HG03196 (cell line): ENCODE measurements around the gene GSTP1.
A peak's percentile ranks its signal among the peaks of the same experiment; 100 is the strongest.
"Not testable (repeated sequence)": the region's sequence is repeated elsewhere in the genome, so short reads cannot be mapped to it uniquely, and the experiment has no call there.

Source experiments
- ATAC-seq: cut with Tn5 transposase; IDR thresholded peaks from one replicate; pipeline ENCODE4 v1.9.1; 2021; ENCODE audit not compliant: unreplicated experiment

Gene GSTP1

GRCh38 chr11:67562963-67563704, 20.5 kb upstream of the GSTP1 start:
- no peak for ATAC-seq

- not testable (repeated sequence) for ATAC-seq
Observed at GRCh38 chr11:67563705-67564114, 19.9 kb upstream of the GSTP1 start.

- ATAC-seq = no peak
Observed at GRCh38 chr11:67564230-67564629, 19.4 kb upstream of the GSTP1 start.

- no peak for ATAC-seq
Observed at GRCh38 chr11:67571443-67571842, 12.2 kb upstream of the GSTP1 start.

GRCh38 chr11:67572305-67572704, 11.3 kb upstream of the GSTP1 start:
- no peak for ATAC-seq

GRCh38 chr11:67572747-67573419, 10.7 kb upstream of the GSTP1 start:
- no peak for ATAC-seq

- ATAC-seq = no peak
Observed at GRCh38 chr11:67574938-67575337, 8.7 kb upstream of the GSTP1 start.

GRCh38 chr11:67576735-67577475, 6.7 kb upstream of the GSTP1 start:
- no peak for ATAC-seq

- ATAC-seq = no peak
Observed at GRCh38 chr11:67577951-67578350, 5.7 kb upstream of the GSTP1 start.

GRCh38 chr11:67581469-67581868, 2.1 kb upstream of the GSTP1 start:
- no peak for ATAC-seq

- ATAC-seq = no peak
Observed at GRCh38 chr11:67582011-67582410, 1.6 kb upstream of the GSTP1 start.

- ATAC-seq = no peak
Observed at GRCh38 chr11:67584205-67584880, 731 bp downstream of the GSTP1 start.

GRCh38 chr11:67584881-67585873, 1.6 kb downstream of the GSTP1 start:
- ATAC-seq = no peak

- no peak for ATAC-seq
Observed at GRCh38 chr11:67585911-67586310, 2.3 kb downstream of the GSTP1 start.

GRCh38 chr11:67586568-67587250, 3.1 kb downstream of the GSTP1 start:
- ATAC-seq = no peak

GRCh38 chr11:67588136-67588503, 4.5 kb downstream of the GSTP1 start:
- peak; percentile 17 for ATAC-seq

- not testable (repeated sequence) for ATAC-seq
Observed at GRCh38 chr11:67588899-67589415, 5.3 kb downstream of the GSTP1 start.

GRCh38 chr11:67592880-67593564, 9.4 kb downstream of the GSTP1 start:
- no peak for ATAC-seq

- ATAC-seq = no peak
Observed at GRCh38 chr11:67593565-67593905, 9.9 kb downstream of the GSTP1 start.
